Stimulated activated memory B cell treated with anti-CD40 and anti-IgM and Interleukin-4, amounts not matched to agents 10 μg/mL and 1 μg/mL and 100 μg/mL, for 72 hours (primary cell): ENCODE data around the gene SLC1A3.
A peak's percentile ranks its signal among the peaks of the same experiment; 100 is the strongest.

ENCODE experiments used
- ATAC-seq: fragments of 150-1000 bp; cut with Tn5 transposase; 2 replicates; pipeline ENCODE4 v1.10.0; 2021
- H3K27ac Mint-ChIP-seq: one replicate; pipeline ENCODE4 v1.8.0; 2022; ENCODE audit warnings: mild to moderate bottlenecking, mixed read lengths
- H3K27me3 Mint-ChIP-seq: one replicate; pipeline ENCODE4 v1.8.0; 2022; ENCODE audit warnings: mixed read lengths
- H3K36me3 Mint-ChIP-seq: one replicate; pipeline ENCODE4 v1.8.0; 2022; ENCODE audit warnings: mixed read lengths
- H3K4me1 Mint-ChIP-seq: one replicate; pipeline ENCODE4 v1.8.0; 2022; ENCODE audit warnings: mixed read lengths
- H3K4me3 Mint-ChIP-seq: one replicate; pipeline ENCODE4 v1.8.0; 2022; ENCODE audit warnings: mild to moderate bottlenecking, moderate library complexity, mixed read lengths
- H3K9me3 Mint-ChIP-seq: one replicate; pipeline ENCODE4 v1.8.0; 2022; ENCODE audit warnings: mixed read lengths

The SLC1A3 gene

GRCh38 chr5:36721664-36722235 lies 115.3 kb downstream of the SLC1A3 start:
- peaks cover 5% of the 10 kb centered on the region for H3K36me3 Mint-ChIP-seq
- H3K27me3 Mint-ChIP-seq = no peaks in the 10 kb centered on the region
- H3K9me3 Mint-ChIP-seq = no peaks in the 10 kb centered on the region
- no peak overlapping the region for H3K4me3 Mint-ChIP-seq
- peak overlapping the region; percentile 38 for H3K27ac Mint-ChIP-seq
- peaks cover 58% of the 10 kb centered on the region for H3K4me1 Mint-ChIP-seq
- no peak for ATAC-seq

- Mint-ChIP-seq H3K9me3 (no peaks in the 10 kb centered on the region), H3K4me3 (peak overlapping the region; percentile 69), H3K4me1 (peaks cover 52% of the 10 kb centered on the region), H3K27ac (peak overlapping the region; percentile 97), H3K36me3 (no peaks in the 10 kb centered on the region), H3K27me3 (no peaks in the 10 kb centered on the region)
- ATAC-seq = peak; percentile 44
These were observed 116.5 kb downstream of the SLC1A3 start for GRCh38 chr5:36722900-36723299.

GRCh38 chr5:36723912-36724311 lies 117.5 kb downstream of the SLC1A3 start:
- peak overlapping the region; percentile 76 for H3K4me3 Mint-ChIP-seq
- peak overlapping the region; percentile 97 for H3K27ac Mint-ChIP-seq
- H3K36me3 Mint-ChIP-seq = no peaks in the 10 kb centered on the region
- H3K9me3 Mint-ChIP-seq = no peaks in the 10 kb centered on the region
- no peaks in the 10 kb centered on the region for H3K27me3 Mint-ChIP-seq
- ATAC-seq = peak; percentile 79
- H3K4me1 Mint-ChIP-seq = peaks cover 52% of the 10 kb centered on the region

GRCh38 chr5:36724467-36725332 lies 118.3 kb downstream of the SLC1A3 start:
- ATAC-seq = peak; percentile 94
- no peaks in the 10 kb centered on the region for H3K9me3 Mint-ChIP-seq
- peak overlapping the region; percentile 76 for H3K4me3 Mint-ChIP-seq
- H3K27me3 Mint-ChIP-seq = no peaks in the 10 kb centered on the region
- H3K36me3 Mint-ChIP-seq = no peaks in the 10 kb centered on the region
- H3K4me1 Mint-ChIP-seq = peaks cover 52% of the 10 kb centered on the region
- peak overlapping the region; percentile 97 for H3K27ac Mint-ChIP-seq

GRCh38 chr5:36726317-36726716 lies 119.9 kb downstream of the SLC1A3 start:
- H3K4me1 Mint-ChIP-seq = peaks cover 43% of the 10 kb centered on the region
- H3K36me3 Mint-ChIP-seq = no peaks in the 10 kb centered on the region
- H3K9me3 Mint-ChIP-seq = no peaks in the 10 kb centered on the region
- H3K4me3 Mint-ChIP-seq = no peak overlapping the region
- H3K27me3 Mint-ChIP-seq = no peaks in the 10 kb centered on the region
- no peak for ATAC-seq
- H3K27ac Mint-ChIP-seq = no peak overlapping the region

- Mint-ChIP-seq H3K27me3 (no peaks in the 10 kb centered on the region), H3K4me3 (no peak overlapping the region), H3K9me3 (no peaks in the 10 kb centered on the region), H3K4me1 (peaks cover 38% of the 10 kb centered on the region), H3K36me3 (no peaks in the 10 kb centered on the region), H3K27ac (no peak overlapping the region)
- no peak for ATAC-seq
These were observed 120.4 kb downstream of the SLC1A3 start for GRCh38 chr5:36726767-36727166.

- Mint-ChIP-seq H3K4me1 (peaks cover 18% of the 10 kb centered on the region), H3K9me3 (no peaks in the 10 kb centered on the region), H3K36me3 (no peaks in the 10 kb centered on the region), H3K27ac (no peak overlapping the region), H3K4me3 (no peak overlapping the region), H3K27me3 (no peaks in the 10 kb centered on the region)
- ATAC-seq = no peak
These were observed 122.5 kb downstream of the SLC1A3 start for GRCh38 chr5:36728697-36729543.

- no peaks in the 10 kb centered on the region for H3K9me3 Mint-ChIP-seq
- H3K27ac Mint-ChIP-seq = no peak overlapping the region
- peaks cover under 1% of the 10 kb centered on the region for H3K4me1 Mint-ChIP-seq
- H3K36me3 Mint-ChIP-seq = no peaks in the 10 kb centered on the region
- no peak overlapping the region for H3K4me3 Mint-ChIP-seq
- peaks cover 10% of the 10 kb centered on the region for H3K27me3 Mint-ChIP-seq
- no peak for ATAC-seq
These were observed 124.3 kb downstream of the SLC1A3 start for GRCh38 chr5:36730537-36731216.

GRCh38 chr5:36733183-36733582 lies 126.8 kb downstream of the SLC1A3 start:
- no peak overlapping the region for H3K27ac Mint-ChIP-seq
- H3K36me3 Mint-ChIP-seq = no peaks in the 10 kb centered on the region
- ATAC-seq = no peak
- no peak overlapping the region for H3K4me3 Mint-ChIP-seq
- H3K27me3 Mint-ChIP-seq = peaks cover 23% of the 10 kb centered on the region
- H3K9me3 Mint-ChIP-seq = no peaks in the 10 kb centered on the region
- H3K4me1 Mint-ChIP-seq = no peaks in the 10 kb centered on the region

GRCh38 chr5:36734422-36734821 lies 128.0 kb downstream of the SLC1A3 start:
- peaks cover 30% of the 10 kb centered on the region for H3K27me3 Mint-ChIP-seq
- no peaks in the 10 kb centered on the region for H3K36me3 Mint-ChIP-seq
- H3K4me1 Mint-ChIP-seq = no peaks in the 10 kb centered on the region
- H3K4me3 Mint-ChIP-seq = no peak overlapping the region
- no peak overlapping the region for H3K27ac Mint-ChIP-seq
- H3K9me3 Mint-ChIP-seq = no peaks in the 10 kb centered on the region
- ATAC-seq = no peak

- ATAC-seq = no peak
- no peak overlapping the region for H3K4me3 Mint-ChIP-seq
- no peaks in the 10 kb centered on the region for H3K9me3 Mint-ChIP-seq
- peaks cover 30% of the 10 kb centered on the region for H3K27me3 Mint-ChIP-seq
- H3K4me1 Mint-ChIP-seq = no peaks in the 10 kb centered on the region
- H3K36me3 Mint-ChIP-seq = no peaks in the 10 kb centered on the region
- H3K27ac Mint-ChIP-seq = no peak overlapping the region
These were observed 129.5 kb downstream of the SLC1A3 start for GRCh38 chr5:36735891-36736290.
